HepG2 (cell line): ENCODE data around the gene GPR55. TPM values are rescaled to one million over a fixed set of nuclear protein-coding genes. Genes with fewer than 3 reads are reported as not detected.

Experiments used
- IRF2 ChIP-seq: IDR thresholded peaks from 2 replicates; pipeline ENCODE4 v1.6.1; 2018; ENCODE audit warnings: missing genetic modification reagents, missing compliant biosample characterization
- KAT8 ChIP-seq: IDR thresholded peaks from 2 replicates; pipeline ENCODE4 v1.6.1; 2016; ENCODE audit warnings: missing genetic modification reagents, missing compliant biosample characterization
- KDM5B ChIP-seq: sonication (generic); formaldehyde crosslinking; IDR thresholded peaks from 2 replicates; pipeline ENCODE4 v1.4.0; 2020; ENCODE audit warnings: missing genetic modification reagents, mild to moderate bottlenecking, borderline replicate concordance
- MAFK ChIP-seq, 2 experiments: IDR thresholded peaks in 1 of 2; conservative IDR thresholded peaks in 1 of 2; 2 replicates each; pipeline ENCODE4 v1.6.1; 2011; ENCODE audit warnings: improper control_type of control experiment in 2 of 2, low read length in 2 of 2
- MEIS2 ChIP-seq: sonication (generic); formaldehyde crosslinking; IDR thresholded peaks from 2 replicates; pipeline ENCODE4 v1.9.0; 2021; ENCODE audit warnings: mild to moderate bottlenecking, missing genetic modification reagents
- POLR2A ChIP-seq, 2 experiments: IDR thresholded peaks; 2 replicates each; pipeline ENCODE4 v1.6.1; 2011; ENCODE audit warnings: low read depth in 2 of 2, low read length in 2 of 2, mild to moderate bottlenecking in 1 of 2, moderate library complexity in 1 of 2; ENCODE audit not compliant: insufficient read depth in 1 of 2
- SNAPC4 ChIP-seq: sonication (generic); formaldehyde crosslinking; IDR thresholded peaks from 2 replicates; pipeline ENCODE4 v1.4.0; 2020; ENCODE audit warnings: mild to moderate bottlenecking, missing genetic modification reagents
- ZHX2 ChIP-seq, 2 experiments: sonication (generic) in 1 of 2; formaldehyde crosslinking in 1 of 2; IDR thresholded peaks; 2 replicates each; pipeline versions ENCODE4 v1.6.1 to v1.9.0; 2014 to 2022; ENCODE audit warnings: antibody characterized with exemption in 1 of 2, borderline replicate concordance in 1 of 2, inconsistent platforms in 1 of 2, low read depth in 1 of 2, missing genetic modification reagents in 1 of 2
- ZNF230 ChIP-seq: sonication (generic); formaldehyde crosslinking; IDR thresholded peaks from 2 replicates; pipeline ENCODE4 v1.4.0; 2020; ENCODE audit warnings: mild to moderate bottlenecking, missing genetic modification reagents
- ZNF570 ChIP-seq: sonication (generic); formaldehyde crosslinking; IDR thresholded peaks from 2 replicates; pipeline ENCODE4 v1.4.0; 2020; ENCODE audit warnings: mild to moderate bottlenecking, missing genetic modification reagents, borderline replicate concordance
- ZNF607 ChIP-seq: sonication (generic); formaldehyde crosslinking; IDR thresholded peaks from 2 replicates; pipeline ENCODE4 v1.5.1; 2020; ENCODE audit warnings: missing genetic modification reagents, mild to moderate bottlenecking, borderline replicate concordance
- ZNF616 ChIP-seq: sonication (generic); formaldehyde crosslinking; IDR thresholded peaks from 2 replicates; pipeline ENCODE4 v1.5.0; 2020; ENCODE audit warnings: low read depth, mild to moderate bottlenecking, missing genetic modification reagents
- ZNF709 ChIP-seq: sonication (generic); formaldehyde crosslinking; IDR thresholded peaks from 2 replicates; pipeline ENCODE4 v1.5.0; 2020; ENCODE audit warnings: mild to moderate bottlenecking, missing genetic modification reagents
- polyA plus RNA-seq, 8 experiments: library from polyadenylated mRNA; depleted of rRNA in 3 of 8; stranded (reverse) in 7 of 8; unstranded in 1 of 8; fragments of >200 nt; fragmentation: Illumina TruSeq in 4 of 8; extraction: Trizol in 4 of 8; gene quantifications; 2 replicates each; pipeline versions ENCODE4 v1.2.1 to v1.2.3, GENCODE V29; 2011 to 2016; ENCODE audit warnings: low read depth in 4 of 8, missing spikeins in 1 of 8, mixed read lengths in 1 of 8; ENCODE audit not compliant: insufficient read depth in 1 of 8
- total RNA-seq, 5 experiments: library from RNA; depleted of rRNA; stranded (reverse); fragments of >200 nt; fragmentation: Illumina TruSeq; extraction: Trizol; gene quantifications; 2 replicates each; pipeline ENCODE4 v1.2.3, GENCODE V29; 2016; ENCODE audit warnings: low read depth in 1 of 5
- TF ChIP-seq, protein P1 (sequence below), 2 experiments: sonication (generic) in 1 of 2; formaldehyde crosslinking in 1 of 2; IDR thresholded peaks; 2 replicates each; pipeline versions ENCODE4 v1.5.1 to v1.6.1; 2011 to 2020; ENCODE audit warnings: borderline replicate concordance in 1 of 2, low read depth in 1 of 2, low read length in 1 of 2, mild to moderate bottlenecking in 1 of 2, missing genetic modification reagents in 1 of 2, moderate library complexity in 1 of 2

Gene GPR55
- total and polyA plus RNA-seq, 2 of the 13 experiments (the other 11 are each of a cell fraction or from before 2014, with no cell fraction given): not detected

DNA sequence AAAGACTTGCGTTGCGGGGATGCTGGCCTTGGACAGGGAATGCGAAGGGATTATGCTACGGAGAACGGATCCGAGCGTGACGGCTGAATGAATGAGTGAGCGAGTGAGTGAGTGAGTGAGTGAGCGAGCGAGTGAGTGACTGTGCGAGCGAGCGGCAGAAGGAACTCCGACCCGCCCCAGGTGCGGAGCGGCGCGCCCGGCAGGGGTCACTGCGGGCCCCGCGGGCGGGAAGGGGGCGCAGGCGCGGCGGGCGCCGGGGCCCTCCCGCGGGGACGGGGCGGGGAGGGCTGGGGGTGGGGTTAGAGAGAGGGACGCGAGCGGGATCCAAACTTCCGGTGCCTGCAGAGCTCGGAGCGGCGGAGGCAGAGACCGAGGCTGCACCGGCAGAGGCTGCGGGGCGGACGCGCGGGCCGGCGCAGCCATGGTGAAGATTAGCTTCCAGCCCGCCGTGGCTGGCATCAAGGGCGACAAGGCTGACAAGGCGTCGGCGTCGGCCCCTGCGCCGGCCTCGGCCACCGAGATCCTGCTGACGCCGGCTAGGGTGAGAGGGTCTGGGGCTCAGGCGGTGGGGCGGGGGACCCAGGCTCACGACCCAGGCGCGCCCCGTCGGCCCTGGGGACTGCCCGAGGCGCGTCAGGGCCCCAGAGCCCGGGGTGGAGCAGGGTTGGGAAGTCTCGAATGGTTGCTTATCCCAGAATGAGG lies 60.3 kb downstream of the GPR55 start, which contains the start of gene ITM2C (continued):
- TF ChIP-seq IRF2 (CRISPR knock-in tag) (0 out of 2 replicates have a peak, but pooled peaks have one; percentile 30), POLR2A (IDR thresholded peaks at IDR 0.05; ENCODE audit: insufficient read depth in 1 of 2, low read depth in 2 of 2, low read length in 2 of 2) (peak; percentile 66 to 93), ZHX2 (IDR thresholded peaks at IDR 0.05; ENCODE audit: low read depth) (peak; percentile 49; the same call in 1 of the 2 replicates), ZHX2 (CRISPR knock-in tag; IDR thresholded peaks at IDR 0.05; ENCODE audit: borderline replicate concordance) (no peak), ZNF230 (CRISPR knock-in tag) (peak; percentile 63; the same call in 1 of the 2 replicates), KDM5B (CRISPR knock-in tag) (peak; percentile 89), ZNF570 (CRISPR knock-in tag) (peak; percentile 53; the same call in 1 of the 2 replicates), SNAPC4 (no peak), KAT8 (CRISPR knock-in tag) (peak; percentile 56; the same call in 1 of the 2 replicates), MAFK (conservative IDR thresholded peaks at IDR 0.05 in 1 of 2, IDR thresholded peaks at IDR 0.05 in 1 of 2; ENCODE audit: low read length in 2 of 2) (no peak), MEIS2 (CRISPR knock-in tag) (0 out of 2 replicates have a peak, but pooled peaks have one; percentile 32), ZNF709 (peak; percentile 72; the same call in 1 of the 2 replicates), ZNF607 (CRISPR knock-in tag) (peak; percentile 81; the same call in 1 of the 2 replicates), ZNF616 (CRISPR knock-in tag) (peak; percentile 87; the same call in 1 of the 2 replicates)
- TF ChIP-seq, protein P1, sequence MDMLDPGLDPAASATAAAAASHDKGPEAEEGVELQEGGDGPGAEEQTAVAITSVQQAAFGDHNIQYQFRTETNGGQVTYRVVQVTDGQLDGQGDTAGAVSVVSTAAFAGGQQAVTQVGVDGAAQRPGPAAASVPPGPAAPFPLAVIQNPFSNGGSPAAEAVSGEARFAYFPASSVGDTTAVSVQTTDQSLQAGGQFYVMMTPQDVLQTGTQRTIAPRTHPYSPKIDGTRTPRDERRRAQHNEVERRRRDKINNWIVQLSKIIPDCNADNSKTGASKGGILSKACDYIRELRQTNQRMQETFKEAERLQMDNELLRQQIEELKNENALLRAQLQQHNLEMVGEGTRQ (IDR thresholded peaks at IDR 0.05; ENCODE audit: low read depth, low read length): no peak
- TF ChIP-seq, protein P1 (CRISPR knock-in tag; IDR thresholded peaks at IDR 0.05; ENCODE audit: borderline replicate concordance): no peak
